GM23338 (cell line): Measurements from ENCODE around the gene AP1B1. TPM values are rescaled to one million over a fixed set of nuclear protein-coding genes. Genes with fewer than 3 reads are reported as not detected.

ENCODE experiments used
- REST ChIP-seq: IDR thresholded peaks from one replicate; pipeline ENCODE4 v1.6.1; 2018; ENCODE audit warnings: antibody characterized with exemption; ENCODE audit not compliant: unreplicated experiment
- STAT1 ChIP-seq: IDR thresholded peaks from one replicate; pipeline ENCODE4 v1.6.1; 2016; ENCODE audit warnings: antibody characterized with exemption; ENCODE audit not compliant: unreplicated experiment
- ZNF114 ChIP-seq: fragments of 250-450 bp; sonication (Bioruptor Pico); IDR thresholded peaks from 2 replicates; pipeline ENCODE4 v1.5.0; 2020; ENCODE audit warnings: mild to moderate bottlenecking, moderate library complexity
- ZNF462 ChIP-seq: fragments of 250-450 bp; sonication (Bioruptor Pico); IDR thresholded peaks from 2 replicates; pipeline ENCODE4 v1.5.0; 2020; ENCODE audit warnings: mild to moderate bottlenecking, moderate library complexity
- polyA plus RNA-seq: library from polyadenylated mRNA; unstranded; fragments of >200 nt; fragmentation: Nextera tagmentation; extraction: Ambion mirVana; gene quantifications from 2 replicates; pipeline ENCODE4 v1.2.1, GENCODE V29; 2016
- total RNA-seq: library from RNA; depleted of rRNA; stranded (reverse); fragments of >200 nt; shearing (Covaris generic); gene quantifications from 2 replicates; pipeline ENCODE4 v1.2.3, GENCODE V29; 2014

The AP1B1 gene
- total and polyA plus RNA-seq, 2 experiments from 2014 or later: 19.5 to 74.4 TPM

- TF ChIP-seq REST (no peak), ZNF462 (CRISPR knock-in tag) (no peak), ZNF114 (CRISPR knock-in tag) (no peak), STAT1 (no peak)
These were observed 80.7 kb downstream of the AP1B1 start (continued) for GRCh38 chr22:29307596-29308147.
